ENCODE data around the gene EP300. TPM values are rescaled to one million over a fixed set of nuclear protein-coding genes. Genes with fewer than 3 reads are reported as not detected.

Gene EP300
- 32.7 and 36.6 TPM in 2 replicates for total RNA-seq

DNA sequence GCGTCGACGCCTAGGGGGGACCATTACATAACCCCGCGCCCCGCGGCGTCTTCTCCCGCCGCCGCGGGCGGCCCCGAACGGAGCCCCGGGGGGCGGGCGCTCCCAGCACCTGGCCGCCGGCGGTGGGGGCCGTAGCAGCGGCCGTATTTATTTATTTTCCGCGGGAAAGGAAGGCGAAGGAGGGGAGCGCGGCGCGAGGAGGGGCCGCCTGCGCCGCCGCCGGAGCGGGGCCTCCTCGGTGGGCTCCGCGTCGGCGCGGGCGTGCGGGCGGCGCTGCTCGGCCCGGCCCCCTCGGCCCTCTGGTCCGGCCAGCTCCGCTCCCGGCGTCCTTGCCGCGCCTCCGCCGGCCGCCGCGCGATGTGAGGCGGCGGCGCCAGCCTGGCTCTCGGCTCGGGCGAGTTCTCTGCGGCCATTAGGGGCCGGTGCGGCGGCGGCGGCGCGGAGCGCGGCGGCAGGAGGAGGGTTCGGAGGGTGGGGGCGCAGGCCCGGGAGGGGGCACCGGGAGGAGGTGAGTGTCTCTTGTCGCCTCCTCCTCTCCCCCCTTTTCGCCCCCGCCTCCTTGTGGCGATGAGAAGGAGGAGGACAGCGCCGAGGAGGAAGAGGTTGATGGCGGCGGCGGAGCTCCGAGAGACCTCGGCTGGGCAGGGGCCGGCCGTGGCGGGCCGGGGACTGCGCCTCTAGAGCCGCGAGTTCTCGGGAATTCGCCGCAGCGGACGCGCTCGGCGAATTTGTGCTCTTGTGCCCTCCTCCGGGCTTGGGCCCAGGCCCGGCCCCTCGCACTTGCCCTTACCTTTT, at the start of gene EP300:
Gene EP300, plus strand, starts transcription at position 570 of the 795 bp plus-strand sequence. CDS start 413 bp downstream, outside the sequence.

DNA sequence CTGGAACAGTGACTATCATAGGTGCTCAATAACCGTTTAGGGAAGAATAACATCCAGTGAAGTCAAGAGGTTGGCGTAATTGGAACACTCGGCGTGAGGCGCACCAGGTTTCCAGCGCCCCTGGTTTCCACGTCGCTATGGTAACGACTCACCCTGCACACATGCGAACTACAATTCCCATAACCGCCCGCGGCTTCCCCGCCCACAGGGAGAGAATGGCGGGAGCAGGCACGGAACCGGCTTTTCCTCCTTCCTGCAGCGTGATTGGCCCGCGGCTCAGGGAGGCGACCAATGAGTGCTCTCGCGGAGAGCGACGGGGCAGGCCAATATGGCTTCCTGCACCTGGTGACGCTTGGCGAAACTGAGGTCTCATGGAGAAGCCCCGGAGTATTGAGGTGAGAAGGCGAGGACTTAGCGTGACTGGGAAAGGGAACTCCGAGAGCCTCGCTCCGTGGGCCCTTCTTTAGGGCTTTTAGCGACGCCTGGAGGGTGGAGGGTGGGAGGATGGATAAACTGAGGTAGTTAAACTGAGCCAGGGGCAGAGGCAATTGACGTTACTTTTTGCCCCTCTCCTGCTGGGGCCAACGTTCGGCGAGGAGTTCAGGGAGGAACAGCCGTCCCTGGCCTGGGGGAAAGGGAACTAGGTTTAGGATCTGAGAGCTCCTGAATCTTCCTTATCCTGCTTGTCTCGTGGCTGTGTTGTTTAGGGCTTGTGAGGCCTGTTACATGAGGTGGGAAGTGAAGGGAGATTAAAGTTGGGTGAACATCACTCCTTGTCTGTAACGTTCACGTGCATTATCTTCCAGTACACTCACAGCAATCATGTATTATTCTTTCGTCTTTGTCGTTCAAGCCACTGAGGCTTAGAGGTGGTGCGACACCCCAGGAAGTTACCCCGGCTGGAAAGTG, 112.9 kb downstream of the EP300 start, which contains the start of gene L3MBTL2:
Gene L3MBTL2, plus strand, starts transcription at position 321 of the 909 bp plus-strand sequence. Its CDS starts 51 bp downstream, at position 372.

Other genes starting within 250 kb of the EP300 start
- 104 and 144 TPM in 2 replicates for gene ST13, start 236.0 kb upstream of the EP300 start, total RNA-seq
- 8.5 and 9.4 TPM in 2 replicates for gene XPNPEP3, start 235.4 kb upstream of the EP300 start, total RNA-seq
- not detected in 2 replicates for gene DNAJB7, start 230.5 kb upstream of the EP300 start, total RNA-seq
- gene RBX1, start 141.2 kb upstream of the EP300 start, total RNA-seq: 37.1 and 50.9 TPM in 2 replicates
- gene L3MBTL2, start 112.7 kb downstream of the EP300 start, total RNA-seq: 13.0 and 13.3 TPM in 2 replicates
- 0.12 and 0.83 TPM in 2 replicates for gene CHADL, start 148.3 kb downstream of the EP300 start, total RNA-seq
- gene RANGAP1, start 193.6 kb downstream of the EP300 start, total RNA-seq: 23.7 and 26.9 TPM in 2 replicates
- gene ZC3H7B, start 208.9 kb downstream of the EP300 start, total RNA-seq: 34.7 and 37.6 TPM in 2 replicates